HCT116 (cell line): ENCODE measurements around the gene MLXIPL. TPM values are rescaled to one million over a fixed set of nuclear protein-coding genes. Genes with fewer than 3 reads are reported as not detected.

Experiments used
- ATAC-seq: fragments of 200-7000 bp; cut with Tn5 transposase; 2 replicates; pipeline ENCODE4 v1.9.1; 2020; ENCODE audit warnings: mild to moderate bottlenecking, moderate library complexity
- BruUV-seq: library from RNA; stranded (reverse); fragments of 400-500 nt; replicated peaks from 2 replicates; lab custom pipeline; 2021; lab: Mats Ljungman, UMichigan
- CTCF ChIA-PET: fragments of 300-600 bp; sonication (Branson Sonifier 250); formaldehyde crosslinking; loops from one replicate; lab custom pipeline; 2021; ENCODE audit warnings: antibody characterized with exemption; lab: Charles Lee
- POLR2A ChIA-PET: fragments of 300-600, 350-600 bp; sonication (Branson Sonifier 250); formaldehyde crosslinking; loops from one replicate; lab custom pipeline; 2021; ENCODE audit warnings: antibody characterized with exemption; lab: Charles Lee
- RAD21 ChIA-PET, 2 experiments: fragments of 300-600 bp; sonication (Branson Sonifier 250); formaldehyde crosslinking; loops; one replicate each; lab custom pipeline; 2023; ENCODE audit warnings: low total read pairs in 2 of 2; ENCODE audit not compliant: uncharacterized antibody in 2 of 2, unreplicated experiment in 2 of 2, low non-redundant PET in 1 of 2; lab: Charles Lee
- DNase-seq: peaks from one replicate; pipeline ENCODE4 v3.0.0-alpha.2; 2010; ENCODE audit warnings: low read depth, low spot score
- H2AFZ ChIP-seq: fragments of 200-600 bp; shearing (Covaris generic), sonication (generic); 2 replicates; pipeline ENCODE4 v1.6.1; 2017; ENCODE audit warnings: low read depth, mixed run types, mixed read lengths, antibody characterized with exemption, low read length; ENCODE audit not compliant: poor library complexity, severe bottlenecking
- H3K27ac ChIP-seq: 2 replicates; pipeline ENCODE4 v1.5.1; 2012; ENCODE audit warnings: low read depth, low read length
- H3K27me3 ChIP-seq: fragments of 200-600 bp; sonication (generic); 2 replicates; pipeline ENCODE4 v1.6.1; 2016; ENCODE audit warnings: mixed run types, low read length, mixed read lengths; ENCODE audit not compliant: insufficient read depth
- H3K36me3 ChIP-seq, 2 experiments: fragments of 200-500 bp in 1 of 2; fragments of 200-600 bp in 1 of 2; sonication (Bioruptor generic) in 1 of 2; sonication (generic) in 1 of 2; 2 replicates each; pipeline versions ENCODE4 v1.5.1 to v1.6.1; 2014 to 2016; ENCODE audit warnings: low read length in 2 of 2, inconsistent platforms in 1 of 2, mixed read lengths in 1 of 2, mixed run types in 1 of 2; ENCODE audit not compliant: insufficient read depth in 2 of 2, control insufficient read depth in 1 of 2
- H3K4me1 ChIP-seq, 2 experiments: fragments of 200-600 bp in 1 of 2; sonication (generic) in 1 of 2; 2 replicates each; pipeline versions ENCODE4 v1.5.1 to v1.6.1; 2012 to 2017; ENCODE audit warnings: low read length in 2 of 2, inconsistent platforms in 1 of 2, mild to moderate bottlenecking in 1 of 2, mixed read lengths in 1 of 2, mixed run types in 1 of 2, moderate library complexity in 1 of 2; ENCODE audit not compliant: insufficient read depth in 2 of 2, control insufficient read depth in 1 of 2
- H3K4me2 ChIP-seq: fragments of 200-600 bp; sonication (generic); 2 replicates; pipeline ENCODE4 v1.6.1; 2017; ENCODE audit warnings: mixed run types, low read length, mixed read lengths
- H3K4me3 ChIP-seq, 2 experiments: fragments of 200-600 bp in 1 of 2; sonication (generic) in 1 of 2; replicated peaks in 1 of 2; 2 replicates each; pipeline ENCODE4 v1.5.1; 2011 to 2016; ENCODE audit warnings: low read length in 2 of 2, control low read depth in 1 of 2, low read depth in 1 of 2, mild to moderate bottlenecking in 1 of 2, mixed read lengths in 1 of 2, mixed run types in 1 of 2
- H3K79me2 ChIP-seq: fragments of 200-600 bp; sonication (generic); 2 replicates; pipeline ENCODE4 v1.6.1; 2017; ENCODE audit warnings: mild to moderate bottlenecking, mixed run types, low read length, moderate library complexity, mixed read lengths; ENCODE audit not compliant: insufficient read depth
- H3K9ac ChIP-seq: fragments of 200-600 bp; sonication (generic); 2 replicates; pipeline ENCODE4 v1.6.1; 2016; ENCODE audit warnings: low read length, mixed read lengths
- H3K9me2 ChIP-seq: fragments of 200-600 bp; sonication (generic), shearing (Covaris generic); 2 replicates; pipeline ENCODE4 v1.6.1; 2017; ENCODE audit warnings: mixed run types, mild to moderate bottlenecking, moderate library complexity; ENCODE audit not compliant: insufficient read depth
- H3K9me3 ChIP-seq, 2 experiments: fragments of 200-500 bp in 1 of 2; fragments of 200-600 bp in 1 of 2; sonication (Bioruptor generic) in 1 of 2; sonication (generic) in 1 of 2; 2 replicates each; pipeline ENCODE4 v1.6.1; 2014 to 2017; ENCODE audit warnings: low read length in 2 of 2, mixed read lengths in 2 of 2, inconsistent platforms in 1 of 2, low read depth in 1 of 2, mild to moderate bottlenecking in 1 of 2, mixed run types in 1 of 2, moderate library complexity in 1 of 2; ENCODE audit not compliant: control insufficient read depth in 1 of 2, insufficient read depth in 1 of 2
- H4K20me1 ChIP-seq: fragments of 200-600 bp; sonication (generic), shearing (Covaris generic); 2 replicates; pipeline ENCODE4 v1.6.1; 2017; ENCODE audit warnings: mixed run types, mild to moderate bottlenecking, moderate library complexity; ENCODE audit not compliant: insufficient read depth
- ATF3 ChIP-seq: IDR thresholded peaks from 2 replicates; pipeline ENCODE4 v1.6.1; 2012
- CBX3 ChIP-seq: IDR thresholded peaks from 2 replicates; pipeline ENCODE4 v1.6.1; 2012; ENCODE audit warnings: low read depth
- ELF1 ChIP-seq: IDR thresholded peaks from 2 replicates; pipeline ENCODE4 v1.6.1; 2012; ENCODE audit warnings: low read depth, borderline replicate concordance
- EZH2 ChIP-seq: fragments of 200-600 bp; sonication (generic); IDR thresholded peaks from 2 replicates; pipeline ENCODE4 v1.6.1; 2017; ENCODE audit warnings: antibody characterized with exemption, mixed run types
- EZH2phosphoT487 ChIP-seq: fragments of 200-600 bp; IDR thresholded peaks from 2 replicates; pipeline ENCODE4 v1.6.1; 2018; ENCODE audit warnings: antibody characterized with exemption, borderline replicate concordance
- MAX ChIP-seq: IDR thresholded peaks from 2 replicates; pipeline ENCODE4 v1.6.1; 2012
- POLR2A ChIP-seq: IDR thresholded peaks from 2 replicates; pipeline ENCODE4 v1.7.0; 2011; ENCODE audit warnings: borderline replicate concordance; ENCODE audit not compliant: insufficient read depth, insufficient read length; ENCODE audit errors: extremely low read depth
- POLR2AphosphoS5 ChIP-seq: IDR thresholded peaks from 2 replicates; pipeline ENCODE4 v1.6.1; 2011; ENCODE audit warnings: mild to moderate bottlenecking, low read depth, low read length, moderate library complexity
- REST ChIP-seq: IDR thresholded peaks from 2 replicates; pipeline ENCODE4 v1.6.1; 2012; ENCODE audit warnings: low read depth
- ZFX ChIP-seq: fragments of 450-650 bp; IDR thresholded peaks from 2 replicates; pipeline ENCODE4 v1.6.1; 2017
- ZNF274 ChIP-seq: fragments of 200-500 bp; sonication (Bioruptor generic); IDR thresholded peaks from 2 replicates; pipeline ENCODE4 v1.6.1; 2014; ENCODE audit warnings: mild to moderate bottlenecking, low read depth, low read length, inconsistent platforms
- intact Hi-C: fragments of 100-400 bp; cut with micrococcal nuclease; formaldehyde crosslinking; loops from 2 replicates; pipeline ENCODE4 v1.10.0; 2022
- total RNA-seq: library from RNA; stranded (reverse); gene quantifications from one replicate; pipeline ENCODE4 v1.2.1, GENCODE V29; 2021; ENCODE audit not compliant: unreplicated experiment

Gene MLXIPL
- total RNA-seq, 1 experiment from 2014 or later = 79.4 TPM

GRCh38 chr7:73557397-73558257 is 66.7 kb downstream of the MLXIPL start, which contains the start of gene BCL7B:
BCL7B (minus strand) TSS chr7:73557690; CDS start chr7:73557578, 112 bp downstream.
- peak; percentile 76 for ATAC-seq
- Histone ChIP-seq H3K79me2 (peaks cover 44% of the 10 kb centered on the region), H3K4me2 (peak within 1 kb of the TSS; percentile 90), H3K9ac (peak within 1 kb of the TSS; percentile 89), H3K27ac (peak within 1 kb of the TSS; percentile 99), H3K27me3 (no peaks in the 10 kb centered on the region), H2AFZ (peak within 1 kb of the TSS; percentile 52), H3K4me1 (peaks cover 16 to 35% of the 10 kb centered on the region in 2 experiments), H3K9me2 (no peaks in the 10 kb centered on the region), H3K4me3 (peak within 1 kb of the TSS; percentile 94 to 99), H3K9me3 (no peaks in the 10 kb centered on the region), H3K36me3 (peaks cover 0 to 4% of the 10 kb centered on the region in 2 experiments; a peak in 3 of 4 replicates), H4K20me1 (no peaks in the 10 kb centered on the region)
- DNase-seq = peak; percentile 32
- TSS peak; percentile 92 for BruUV-seq
- CTCF ChIA-PET = no interaction called here
- POLR2A ChIA-PET = interaction anchor here (0.8 to 1.0 kb wide), 2 partner anchors 9 to 10 kb away, joined by 3 read pairs; no protein-coding TSS in a partner anchor
- intact Hi-C loops = loop anchor here (1.0 kb wide), 1 partner anchor 35 kb away; the partner anchor contains the start of gene BAZ1B
- RAD21 ChIA-PET = no interaction called here
- TF ChIP-seq ATF3 (no peak), MAX (peak; percentile 96), POLR2A (peak; percentile 50), REST (no peak), ZFX (peak; percentile 34; the same call in 1 of the 2 replicates), ZNF274 (no peak), CBX3 (peak; percentile 62; the same call in 1 of the 2 replicates), EZH2phosphoT487 (no peak), ELF1 (no peak), POLR2AphosphoS5 (peak; percentile 73), EZH2 (no peak)
